Activated naive CD8-positive, alpha-beta T cell treated with anti-CD3 and anti-CD28 coated beads, Interleukin-2, amount 10 ng/mL, durations not matched to agents 7 days and 5 days (primary cell): ENCODE data around the gene ZNF850. TPM values are rescaled to one million over a fixed set of nuclear protein-coding genes. Genes with fewer than 3 reads are reported as not detected.
A peak's percentile ranks its signal among the peaks of the same experiment; 100 is the strongest.

ENCODE experiments used
- ATAC-seq: fragments of 150-1000 bp; cut with Tn5 transposase; one replicate; pipeline ENCODE4 v1.10.0; 2021; ENCODE audit warnings: low read depth, moderate library complexity
- POLR2A ChIA-PET: fragments of 350-600 bp; sonication (Branson Sonifier 250); formaldehyde crosslinking; loops from one replicate; lab custom pipeline; 2021; ENCODE audit warnings: antibody characterized with exemption; lab: Charles Lee
- DNase-seq: peaks from one replicate; pipeline ENCODE4 v3.0.0; 2021
- H3K27ac Mint-ChIP-seq: one replicate; pipeline ENCODE4 v1.8.0; 2022; ENCODE audit warnings: mild to moderate bottlenecking, mixed read lengths
- H3K27me3 Mint-ChIP-seq: one replicate; pipeline ENCODE4 v1.8.0; 2022; ENCODE audit warnings: mild to moderate bottlenecking, moderate library complexity, mixed read lengths
- H3K36me3 Mint-ChIP-seq: one replicate; pipeline ENCODE4 v1.8.0; 2021; ENCODE audit warnings: mild to moderate bottlenecking, mixed read lengths
- H3K4me1 Mint-ChIP-seq: one replicate; pipeline ENCODE4 v1.8.0; 2021; ENCODE audit warnings: mixed read lengths
- H3K4me3 Mint-ChIP-seq: one replicate; pipeline ENCODE4 v1.8.0; 2022; ENCODE audit warnings: mild to moderate bottlenecking, moderate library complexity, mixed read lengths
- H3K9me3 Mint-ChIP-seq: one replicate; pipeline ENCODE4 v1.8.0; 2021; ENCODE audit warnings: mixed read lengths
- total RNA-seq, 2 experiments: library from RNA; stranded (reverse); gene quantifications; one replicate each; pipeline ENCODE4 v1.2.3, GENCODE V29; 2021

The ZNF850 gene
- total RNA-seq, 2 experiments from 2014 or later: 16.9 to 17.6 TPM

GRCh38 chr19:36679455-36679854 lies 93.2 kb downstream of the ZNF850 start:
- POLR2A ChIA-PET: no interaction called here
- DNase-seq (no peak), ATAC-seq (no peak)
- Mint-ChIP-seq H3K4me1 (peaks cover 1% of the 10 kb centered on the region), H3K27me3 (no peaks in the 10 kb centered on the region), H3K4me3 (no peak overlapping the region), H3K27ac (no peak overlapping the region), H3K9me3 (peaks cover 27% of the 10 kb centered on the region), H3K36me3 (peaks cover 54% of the 10 kb centered on the region)

DNA sequence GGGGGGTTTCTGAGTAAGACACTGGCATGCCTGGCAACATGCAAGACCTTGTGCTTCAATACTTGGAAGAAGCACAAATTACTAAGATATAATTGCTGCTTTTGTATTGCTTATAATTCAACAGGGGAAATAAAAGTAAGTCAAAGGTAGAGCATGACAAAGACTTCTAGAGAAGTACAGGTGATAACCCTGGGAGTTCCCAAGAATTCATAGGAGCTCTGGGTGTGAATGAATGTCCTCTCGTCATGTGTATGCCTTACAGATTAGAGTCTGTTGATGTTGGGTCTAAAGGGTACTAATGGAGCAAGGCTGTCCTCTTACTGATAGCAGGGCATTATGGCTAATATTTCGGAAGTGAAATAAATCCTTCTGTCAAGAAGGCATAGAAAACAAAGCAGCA lies 98.4 kb downstream of the ZNF850 start:
- POLR2A ChIA-PET: no interaction called here
- ATAC-seq (no peak), DNase-seq (no peak)
- Mint-ChIP-seq H3K36me3 (peaks cover 47% of the 10 kb centered on the region), H3K4me1 (no peaks in the 10 kb centered on the region), H3K27me3 (no peaks in the 10 kb centered on the region), H3K4me3 (no peak overlapping the region), H3K27ac (no peak overlapping the region), H3K9me3 (peaks cover 25% of the 10 kb centered on the region)

DNA sequence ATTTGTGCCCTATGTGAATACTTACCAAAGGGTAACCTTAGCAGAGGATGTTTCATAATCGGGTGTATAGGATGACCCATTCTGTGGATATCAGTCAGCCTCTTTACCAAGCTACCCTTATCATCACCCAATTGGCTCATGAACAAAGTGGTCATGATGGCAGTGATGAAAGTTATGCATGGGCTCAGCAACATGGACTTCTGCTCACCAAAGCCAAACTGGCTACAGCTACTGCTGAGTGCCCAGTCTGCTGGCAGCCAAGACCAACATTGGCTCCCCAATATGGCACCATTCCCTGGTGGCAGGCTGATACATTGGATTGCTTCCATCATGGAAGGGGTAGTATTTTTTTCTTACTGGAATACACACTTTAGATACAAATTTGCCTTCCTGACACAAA lies 100.2 kb downstream of the ZNF850 start:
- POLR2A ChIA-PET: no interaction called here
- DNase-seq: no peak
- peaks cover 25% of the 10 kb centered on the region for H3K9me3 Mint-ChIP-seq
- peaks cover 5% of the 10 kb centered on the region for H3K4me1 Mint-ChIP-seq
- no peaks in the 10 kb centered on the region for H3K27me3 Mint-ChIP-seq
- peaks cover 43% of the 10 kb centered on the region for H3K36me3 Mint-ChIP-seq
- H3K4me3 Mint-ChIP-seq: no peak overlapping the region
- no peak overlapping the region for H3K27ac Mint-ChIP-seq
- ATAC-seq: no peak

DNA sequence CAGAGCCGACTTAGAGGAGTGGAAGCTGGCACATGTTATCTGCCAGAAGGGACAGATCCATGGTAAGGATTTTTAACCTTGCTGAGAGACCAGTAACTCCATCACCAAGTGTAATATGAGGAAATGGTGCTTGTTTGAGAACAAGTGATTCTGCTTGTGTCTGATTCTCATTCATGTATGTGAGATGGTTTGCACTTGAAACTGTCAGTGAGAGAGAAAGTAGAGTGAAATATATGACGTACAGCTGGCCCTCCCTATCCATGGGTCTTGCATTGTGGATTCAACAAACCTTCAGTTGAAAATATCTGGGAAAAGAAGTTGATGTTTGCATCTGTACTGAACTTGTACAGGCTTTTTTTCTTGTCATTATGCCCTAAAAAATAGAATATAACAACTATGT lies 104.0 kb downstream of the ZNF850 start:
- no peak for DNase-seq
- H3K27ac Mint-ChIP-seq: no peak overlapping the region
- H3K4me3 Mint-ChIP-seq: peak overlapping the region; percentile 39
- peaks cover 33% of the 10 kb centered on the region for H3K9me3 Mint-ChIP-seq
- H3K27me3 Mint-ChIP-seq: no peaks in the 10 kb centered on the region
- peaks cover 14% of the 10 kb centered on the region for H3K4me1 Mint-ChIP-seq
- no peak for ATAC-seq
- POLR2A ChIA-PET: no interaction called here
- peaks cover 57% of the 10 kb centered on the region for H3K36me3 Mint-ChIP-seq

DNA sequence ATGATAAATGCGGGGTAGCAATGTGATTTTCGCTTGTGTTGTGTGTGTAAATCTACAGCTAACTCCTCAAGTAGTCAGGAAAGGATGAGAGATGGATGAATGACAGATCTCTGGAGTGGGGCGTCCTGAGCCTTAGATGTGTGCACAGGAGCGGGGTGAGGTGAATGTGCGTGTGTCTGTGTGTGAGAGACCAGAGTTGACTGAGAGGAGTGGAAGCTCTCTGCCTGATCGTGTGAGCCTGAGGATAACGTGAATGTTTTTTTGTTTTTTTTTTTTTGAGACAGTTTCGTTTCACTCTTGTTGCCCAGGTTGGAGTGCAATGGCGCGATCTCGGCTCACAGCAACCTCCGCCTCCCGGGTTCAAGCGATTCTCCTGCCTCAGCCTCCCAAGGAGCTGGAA lies 106.8 kb downstream of the ZNF850 start:
- Mint-ChIP-seq H3K36me3 (peaks cover 58% of the 10 kb centered on the region), H3K9me3 (peaks cover 26% of the 10 kb centered on the region), H3K4me3 (peak overlapping the region; percentile 98), H3K4me1 (peaks cover 14% of the 10 kb centered on the region), H3K27me3 (no peaks in the 10 kb centered on the region), H3K27ac (peak overlapping the region; percentile 99)
- ATAC-seq (no peak), DNase-seq (no peak)
- POLR2A ChIA-PET: interaction anchor here (0.6 to 2.2 kb wide), 3 partner anchors 22 to 93 kb away, joined by 3 to 10 read pairs (median 10); partner anchors contain the start of genes ZNF529 and ZNF567

Other genes with a start within 250 kb of the ZNF850 start
- 10 to 100 TPM; 12.9 to 16.3 TPM for gene ZNF260, start 244.5 kb downstream of the ZNF850 start, total RNA-seq
- 10 to 100 TPM; 21.6 to 24.2 TPM for gene ZNF529, start 199.5 kb downstream of the ZNF850 start, total RNA-seq
- 10 to 100 TPM; 15.6 to 16.2 TPM for gene ZNF382, start 167.5 kb downstream of the ZNF850 start, total RNA-seq
- gene ZNF461, start 106.0 kb downstream of the ZNF850 start, total RNA-seq: 10 to 100 TPM; 11.5 to 13.8 TPM
- 10 to 100 TPM; 13.6 to 15.5 TPM for gene ZNF567, start 85.2 kb downstream of the ZNF850 start, total RNA-seq
- gene ZNF790, start 65.6 kb upstream of the ZNF850 start, total RNA-seq: 10 to 100 TPM; 13.9 to 16.2 TPM
- gene ZNF345, start 78.1 kb upstream of the ZNF850 start, total RNA-seq: 10 to 100 TPM; 10.0 to 11.0 TPM
- 1 to 10 TPM; 8.4 to 9.0 TPM for gene ZNF829, start 143.5 kb upstream of the ZNF850 start, total RNA-seq
- 10 to 100 TPM; 13.2 to 14.7 TPM for gene ZNF568, start 143.5 kb upstream of the ZNF850 start, total RNA-seq